ENCODE results near the gene MAGOH. TPM values are rescaled to one million over a fixed set of nuclear protein-coding genes. Genes with fewer than 3 reads are reported as not detected.

Gene MAGOH
- total RNA-seq, result 10 to 100 TPM in 1 of 2 donors, 1 to 10 TPM in 1; 9.5 to 21.8 TPM

DNA sequence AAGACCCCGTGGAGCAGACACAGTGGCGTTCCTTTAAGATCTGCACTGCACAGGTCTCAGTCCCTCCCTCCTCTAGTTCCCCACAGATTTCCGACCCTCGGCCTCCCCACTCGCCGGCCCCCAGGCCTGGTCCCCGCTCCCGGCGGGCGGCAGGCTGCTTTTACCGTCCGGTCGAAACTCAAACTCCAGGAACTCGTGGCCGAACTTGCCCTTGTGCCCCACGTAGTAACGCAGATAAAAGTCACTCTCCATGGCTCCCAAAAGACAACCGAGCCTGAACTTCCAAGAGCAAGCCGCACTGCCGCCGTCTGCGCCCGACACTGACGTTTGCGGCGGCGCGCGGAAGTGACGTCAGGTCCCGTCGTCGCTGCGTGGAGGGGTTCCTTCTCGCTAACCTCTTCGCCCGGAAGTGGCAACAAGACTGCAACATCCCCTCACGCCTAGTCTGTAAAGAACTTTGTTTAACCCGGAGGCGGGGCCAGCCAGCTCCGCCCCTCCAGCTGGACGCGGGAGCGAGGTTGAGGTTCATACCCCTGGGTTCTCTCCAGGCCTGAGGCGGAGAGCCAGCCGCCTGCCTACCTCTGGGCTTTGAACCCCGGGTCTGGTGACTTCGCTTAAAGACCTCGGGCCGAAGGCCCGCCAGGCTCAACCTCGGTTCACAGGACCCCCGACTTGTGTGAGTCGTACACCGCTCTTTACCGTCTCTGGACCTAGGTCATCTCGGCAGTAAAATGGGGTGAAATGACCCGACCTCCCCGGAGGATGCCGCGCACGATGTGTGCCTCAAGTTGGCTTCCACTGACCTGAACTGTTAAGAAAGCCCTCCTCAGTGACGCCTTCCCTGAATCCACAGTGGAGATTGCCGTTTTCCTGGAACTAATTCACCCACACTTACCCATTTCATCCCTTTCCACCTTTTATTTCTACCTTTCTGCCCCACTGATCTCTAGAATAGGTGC, at the start of gene MAGOH:
MAGOH (minus strand) TSS at position 322 of the 959 bp plus-strand sequence; CDS start at position 252, 70 bp downstream.
- DNase-seq (ENCODE audit: low spot score) (peak; percentile 79), ATAC-seq (ENCODE audit: insufficient number of reproducible peaks, low FRiP score, low read depth) (peak; percentile 86)
- Histone ChIP-seq H3K4me3 (peak within 1 kb of the TSS; percentile 94), H3K9me3 (no peaks in the 10 kb centered on the region), H3K27me3 (replicated peaks; ENCODE audit: insufficient read depth) (no peaks in the 10 kb centered on the region), H3K4me1 (ENCODE audit: control insufficient read depth in 1 of 2, low read depth in 2 of 2) (peaks cover 11 to 25% of the 10 kb centered on the region in 2 donors), H3K36me3 (peaks cover 13% of the 10 kb centered on the region), H3K27ac (peak within 1 kb of the TSS; percentile 52 to 55)
- no peak for TF ChIP-seq CTCF (IDR thresholded peaks at IDR 0.05)

GRCh38 chr1:53286955-53287354, 48.6 kb upstream of the MAGOH start:
- Histone ChIP-seq H3K9me3 (no peaks in the 10 kb centered on the region), H3K4me3 (no peak overlapping the region), H3K27me3 (replicated peaks; ENCODE audit: insufficient read depth) (no peaks in the 10 kb centered on the region), H3K27ac (no peak overlapping the region), H3K4me1 (ENCODE audit: control insufficient read depth in 1 of 2, low read depth in 2 of 2) (peaks cover 0 to 3% of the 10 kb centered on the region in 2 donors), H3K36me3 (peaks cover 2% of the 10 kb centered on the region)
- DNase-seq (ENCODE audit: low spot score) (no peak), ATAC-seq (ENCODE audit: insufficient number of reproducible peaks, low FRiP score, low read depth) (no peak)
- no peak for TF ChIP-seq CTCF (IDR thresholded peaks at IDR 0.05)

DNA sequence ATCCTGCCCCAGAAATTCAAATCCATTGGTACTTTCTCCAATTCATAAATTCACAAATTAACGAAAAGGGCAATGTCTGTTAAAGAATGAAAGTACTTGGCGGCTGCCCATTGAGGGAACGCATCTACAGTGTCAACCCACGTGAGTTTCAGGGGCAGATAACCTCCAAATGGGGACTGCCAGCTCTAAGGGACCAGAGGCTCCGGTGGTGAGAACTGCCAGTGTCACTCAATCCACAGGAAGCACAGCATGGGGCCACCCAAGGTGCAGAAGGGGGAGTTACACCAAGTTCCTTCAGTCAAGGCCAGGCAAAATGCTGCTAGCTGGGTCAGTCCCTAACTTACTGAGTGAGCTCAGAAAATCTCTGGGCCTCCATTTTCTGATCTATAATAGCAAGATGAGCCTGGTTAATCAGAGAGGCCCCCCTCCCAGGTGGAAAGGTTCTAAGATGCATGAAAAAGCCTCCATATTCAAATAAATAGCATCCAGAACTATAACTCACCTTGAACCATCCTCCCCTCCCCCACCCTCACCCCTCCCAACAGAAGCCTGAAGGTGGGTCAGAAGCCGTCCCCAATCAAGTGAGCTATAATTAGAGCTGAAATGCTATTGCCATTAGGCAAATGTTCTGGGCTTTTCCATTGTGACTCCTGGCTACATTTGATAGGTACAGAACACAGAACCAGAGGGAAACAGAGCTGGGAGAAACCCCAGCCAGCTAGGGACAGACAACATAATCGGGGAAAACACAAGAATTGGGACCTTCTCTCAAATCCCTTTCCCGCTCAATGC, 47.8 kb upstream of the MAGOH start:
- no peak for TF ChIP-seq CTCF (IDR thresholded peaks at IDR 0.05)
- no peak for ATAC-seq (ENCODE audit: insufficient number of reproducible peaks, low FRiP score, low read depth)
- Histone ChIP-seq H3K27me3 (replicated peaks; ENCODE audit: insufficient read depth) (no peaks in the 10 kb centered on the region), H3K27ac (no peak overlapping the region), H3K9me3 (no peaks in the 10 kb centered on the region), H3K4me3 (no peak overlapping the region), H3K4me1 (ENCODE audit: control insufficient read depth in 1 of 2, low read depth in 2 of 2) (no peaks in the 10 kb centered on the region), H3K36me3 (peaks cover 2% of the 10 kb centered on the region)
- DNase-seq (ENCODE audit: low spot score), result no peak

DNA sequence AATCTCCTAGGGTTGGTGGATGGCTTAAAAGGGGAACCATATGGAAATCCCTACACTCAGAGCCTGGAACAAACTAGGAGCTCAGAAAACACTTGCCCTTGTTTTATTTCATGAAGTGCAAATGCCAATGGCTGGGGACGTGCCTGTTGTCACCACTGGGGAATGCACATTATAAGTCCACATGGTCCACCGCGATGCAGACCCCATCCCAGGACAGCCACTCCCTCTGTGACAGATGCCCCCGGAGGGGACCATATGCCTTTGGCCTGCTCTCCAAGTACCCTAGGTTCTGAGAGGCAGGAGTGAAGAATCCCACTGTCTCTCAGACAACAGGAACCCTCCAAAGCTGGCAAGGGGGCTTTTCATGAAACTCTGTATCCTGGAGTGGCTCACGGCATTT, 47.2 kb upstream of the MAGOH start:
- Histone ChIP-seq H3K27me3 (replicated peaks; ENCODE audit: insufficient read depth) (no peaks in the 10 kb centered on the region), H3K36me3 (peaks cover 2% of the 10 kb centered on the region), H3K9me3 (no peaks in the 10 kb centered on the region), H3K4me3 (no peak overlapping the region), H3K4me1 (ENCODE audit: control insufficient read depth in 1 of 2, low read depth in 2 of 2) (no peaks in the 10 kb centered on the region), H3K27ac (no peak overlapping the region)
- no peak for DNase-seq (ENCODE audit: low spot score)
- no peak for TF ChIP-seq CTCF (IDR thresholded peaks at IDR 0.05)
- ATAC-seq (ENCODE audit: insufficient number of reproducible peaks, low FRiP score, low read depth), result no peak
